ENCODE results near the gene ASIC3. TPM values are rescaled to one million over a fixed set of nuclear protein-coding genes. Genes with fewer than 3 reads are reported as not detected.

The ASIC3 gene
- total and polyA plus RNA-seq, 2 of the 8 experiments (the other 6 are each of a cell fraction or from before 2014, with no cell fraction given): 1.6 to 1.9 TPM

GRCh38 chr7:151053751-151054150 is 5.4 kb downstream of the ASIC3 start (continued):
- TF ChIP-seq, protein P1, sequence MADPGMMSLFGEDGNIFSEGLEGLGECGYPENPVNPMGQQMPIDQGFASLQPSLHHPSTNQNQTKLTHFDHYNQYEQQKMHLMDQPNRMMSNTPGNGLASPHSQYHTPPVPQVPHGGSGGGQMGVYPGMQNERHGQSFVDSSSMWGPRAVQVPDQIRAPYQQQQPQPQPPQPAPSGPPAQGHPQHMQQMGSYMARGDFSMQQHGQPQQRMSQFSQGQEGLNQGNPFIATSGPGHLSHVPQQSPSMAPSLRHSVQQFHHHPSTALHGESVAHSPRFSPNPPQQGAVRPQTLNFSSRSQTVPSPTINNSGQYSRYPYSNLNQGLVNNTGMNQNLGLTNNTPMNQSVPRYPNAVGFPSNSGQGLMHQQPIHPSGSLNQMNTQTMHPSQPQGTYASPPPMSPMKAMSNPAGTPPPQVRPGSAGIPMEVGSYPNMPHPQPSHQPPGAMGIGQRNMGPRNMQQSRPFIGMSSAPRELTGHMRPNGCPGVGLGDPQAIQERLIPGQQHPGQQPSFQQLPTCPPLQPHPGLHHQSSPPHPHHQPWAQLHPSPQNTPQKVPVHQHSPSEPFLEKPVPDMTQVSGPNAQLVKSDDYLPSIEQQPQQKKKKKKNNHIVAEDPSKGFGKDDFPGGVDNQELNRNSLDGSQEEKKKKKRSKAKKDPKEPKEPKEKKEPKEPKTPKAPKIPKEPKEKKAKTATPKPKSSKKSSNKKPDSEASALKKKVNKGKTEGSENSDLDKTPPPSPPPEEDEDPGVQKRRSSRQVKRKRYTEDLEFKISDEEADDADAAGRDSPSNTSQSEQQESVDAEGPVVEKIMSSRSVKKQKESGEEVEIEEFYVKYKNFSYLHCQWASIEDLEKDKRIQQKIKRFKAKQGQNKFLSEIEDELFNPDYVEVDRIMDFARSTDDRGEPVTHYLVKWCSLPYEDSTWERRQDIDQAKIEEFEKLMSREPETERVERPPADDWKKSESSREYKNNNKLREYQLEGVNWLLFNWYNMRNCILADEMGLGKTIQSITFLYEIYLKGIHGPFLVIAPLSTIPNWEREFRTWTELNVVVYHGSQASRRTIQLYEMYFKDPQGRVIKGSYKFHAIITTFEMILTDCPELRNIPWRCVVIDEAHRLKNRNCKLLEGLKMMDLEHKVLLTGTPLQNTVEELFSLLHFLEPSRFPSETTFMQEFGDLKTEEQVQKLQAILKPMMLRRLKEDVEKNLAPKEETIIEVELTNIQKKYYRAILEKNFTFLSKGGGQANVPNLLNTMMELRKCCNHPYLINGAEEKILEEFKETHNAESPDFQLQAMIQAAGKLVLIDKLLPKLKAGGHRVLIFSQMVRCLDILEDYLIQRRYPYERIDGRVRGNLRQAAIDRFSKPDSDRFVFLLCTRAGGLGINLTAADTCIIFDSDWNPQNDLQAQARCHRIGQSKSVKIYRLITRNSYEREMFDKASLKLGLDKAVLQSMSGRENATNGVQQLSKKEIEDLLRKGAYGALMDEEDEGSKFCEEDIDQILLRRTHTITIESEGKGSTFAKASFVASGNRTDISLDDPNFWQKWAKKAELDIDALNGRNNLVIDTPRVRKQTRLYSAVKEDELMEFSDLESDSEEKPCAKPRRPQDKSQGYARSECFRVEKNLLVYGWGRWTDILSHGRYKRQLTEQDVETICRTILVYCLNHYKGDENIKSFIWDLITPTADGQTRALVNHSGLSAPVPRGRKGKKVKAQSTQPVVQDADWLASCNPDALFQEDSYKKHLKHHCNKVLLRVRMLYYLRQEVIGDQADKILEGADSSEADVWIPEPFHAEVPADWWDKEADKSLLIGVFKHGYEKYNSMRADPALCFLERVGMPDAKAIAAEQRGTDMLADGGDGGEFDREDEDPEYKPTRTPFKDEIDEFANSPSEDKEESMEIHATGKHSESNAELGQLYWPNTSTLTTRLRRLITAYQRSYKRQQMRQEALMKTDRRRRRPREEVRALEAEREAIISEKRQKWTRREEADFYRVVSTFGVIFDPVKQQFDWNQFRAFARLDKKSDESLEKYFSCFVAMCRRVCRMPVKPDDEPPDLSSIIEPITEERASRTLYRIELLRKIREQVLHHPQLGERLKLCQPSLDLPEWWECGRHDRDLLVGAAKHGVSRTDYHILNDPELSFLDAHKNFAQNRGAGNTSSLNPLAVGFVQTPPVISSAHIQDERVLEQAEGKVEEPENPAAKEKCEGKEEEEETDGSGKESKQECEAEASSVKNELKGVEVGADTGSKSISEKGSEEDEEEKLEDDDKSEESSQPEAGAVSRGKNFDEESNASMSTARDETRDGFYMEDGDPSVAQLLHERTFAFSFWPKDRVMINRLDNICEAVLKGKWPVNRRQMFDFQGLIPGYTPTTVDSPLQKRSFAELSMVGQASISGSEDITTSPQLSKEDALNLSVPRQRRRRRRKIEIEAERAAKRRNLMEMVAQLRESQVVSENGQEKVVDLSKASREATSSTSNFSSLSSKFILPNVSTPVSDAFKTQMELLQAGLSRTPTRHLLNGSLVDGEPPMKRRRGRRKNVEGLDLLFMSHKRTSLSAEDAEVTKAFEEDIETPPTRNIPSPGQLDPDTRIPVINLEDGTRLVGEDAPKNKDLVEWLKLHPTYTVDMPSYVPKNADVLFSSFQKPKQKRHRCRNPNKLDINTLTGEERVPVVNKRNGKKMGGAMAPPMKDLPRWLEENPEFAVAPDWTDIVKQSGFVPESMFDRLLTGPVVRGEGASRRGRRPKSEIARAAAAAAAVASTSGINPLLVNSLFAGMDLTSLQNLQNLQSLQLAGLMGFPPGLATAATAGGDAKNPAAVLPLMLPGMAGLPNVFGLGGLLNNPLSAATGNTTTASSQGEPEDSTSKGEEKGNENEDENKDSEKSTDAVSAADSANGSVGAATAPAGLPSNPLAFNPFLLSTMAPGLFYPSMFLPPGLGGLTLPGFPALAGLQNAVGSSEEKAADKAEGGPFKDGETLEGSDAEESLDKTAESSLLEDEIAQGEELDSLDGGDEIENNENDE (IDR thresholded peaks at IDR 0.05; ENCODE audit: insufficient replicate concordance, low read length): no peak
- TF ChIP-seq FOSL1 (IDR thresholded peaks at IDR 0.05; ENCODE audit: insufficient read depth, low read depth, low read length): no peak
- TF ChIP-seq EGR1 (IDR thresholded peaks at IDR 0.05; ENCODE audit: borderline replicate concordance, low read depth, low read length): no peak
- no peak for TF ChIP-seq BACH1 (IDR thresholded peaks at IDR 0.05; ENCODE audit: low read length)
- TF ChIP-seq KDM1A (IDR thresholded peaks at IDR 0.05; ENCODE audit: borderline replicate concordance, low read length): no peak
- TF ChIP-seq RFX5 (IDR thresholded peaks at IDR 0.05; ENCODE audit: borderline replicate concordance, low read depth, low read length): no peak
- no peak for TF ChIP-seq CBX8 (IDR thresholded peaks at IDR 0.05; ENCODE audit: borderline replicate concordance, low read depth, low read length)
- TF ChIP-seq ZNF274 (IDR thresholded peaks at IDR 0.05; ENCODE audit: borderline replicate concordance, extremely low read depth, low read length): no peak
- TF ChIP-seq EP300 (IDR thresholded peaks at IDR 0.05; ENCODE audit: borderline replicate concordance in 1 of 2, low read depth in 2 of 2, low read length in 2 of 2): no peak
- TF ChIP-seq CTBP2 (IDR thresholded peaks at IDR 0.05; ENCODE audit: borderline replicate concordance, insufficient read depth, insufficient read length, low read length): no peak
- TF ChIP-seq SIN3A (conservative IDR thresholded peaks at IDR 0.05 in 1 of 2, IDR thresholded peaks at IDR 0.05 in 1 of 2; ENCODE audit: low read depth in 1 of 2, low read length in 2 of 2): no peak
